Glutamatergic neuron (in vitro differentiated cells): ENCODE data around the gene PLEKHJ1. TPM values are rescaled to one million over a fixed set of nuclear protein-coding genes. Genes with fewer than 3 reads are reported as not detected.

Experiments used
- DNase-seq: peaks from one replicate; pipeline ENCODE4 v3.0.0; 2022
- H3K27ac Mint-ChIP-seq: one replicate; pipeline ENCODE4 v1.8.0; 2020; ENCODE audit warnings: mild to moderate bottlenecking, mixed read lengths, inconsistent platforms; ENCODE audit not compliant: unreplicated experiment
- H3K27me3 Mint-ChIP-seq: one replicate; pipeline ENCODE4 v1.8.0; 2020; ENCODE audit warnings: mild to moderate bottlenecking, moderate library complexity, mixed read lengths, inconsistent platforms; ENCODE audit not compliant: unreplicated experiment
- H3K36me3 Mint-ChIP-seq: one replicate; pipeline ENCODE4 v1.8.0; 2020; ENCODE audit warnings: mild to moderate bottlenecking, mixed read lengths, inconsistent platforms; ENCODE audit not compliant: unreplicated experiment
- H3K4me1 Mint-ChIP-seq: one replicate; pipeline ENCODE4 v1.8.0; 2020; ENCODE audit warnings: mild to moderate bottlenecking, low read depth, mixed read lengths, inconsistent platforms; ENCODE audit not compliant: unreplicated experiment
- H3K4me3 Mint-ChIP-seq: one replicate; pipeline ENCODE4 v1.8.0; 2020; ENCODE audit warnings: mild to moderate bottlenecking, mixed read lengths, inconsistent platforms; ENCODE audit not compliant: unreplicated experiment
- H3K9me3 Mint-ChIP-seq: one replicate; pipeline ENCODE4 v1.8.0; 2020; ENCODE audit warnings: mild to moderate bottlenecking, moderate library complexity, mixed read lengths, inconsistent platforms; ENCODE audit not compliant: unreplicated experiment
- total RNA-seq: library from RNA; stranded (reverse); fragmentation: NEBNext Ultra II Directional; extraction: Animal tissue kit (Norgen Biotek cat#: 25700); gene quantifications from one replicate; pipeline ENCODE4 v1.2.1, GENCODE V29; 2021; ENCODE audit not compliant: unreplicated experiment
- TF ChIP-seq, protein P1 (sequence below): fragments of 200-600 bp; sonication (generic); IDR thresholded peaks from one replicate; pipeline ENCODE4 v1.5.0; 2021; ENCODE audit not compliant: partially characterized antibody, unreplicated experiment

Gene PLEKHJ1
- total RNA-seq, 1 donor from 2014 or later, result 164 TPM

DNA sequence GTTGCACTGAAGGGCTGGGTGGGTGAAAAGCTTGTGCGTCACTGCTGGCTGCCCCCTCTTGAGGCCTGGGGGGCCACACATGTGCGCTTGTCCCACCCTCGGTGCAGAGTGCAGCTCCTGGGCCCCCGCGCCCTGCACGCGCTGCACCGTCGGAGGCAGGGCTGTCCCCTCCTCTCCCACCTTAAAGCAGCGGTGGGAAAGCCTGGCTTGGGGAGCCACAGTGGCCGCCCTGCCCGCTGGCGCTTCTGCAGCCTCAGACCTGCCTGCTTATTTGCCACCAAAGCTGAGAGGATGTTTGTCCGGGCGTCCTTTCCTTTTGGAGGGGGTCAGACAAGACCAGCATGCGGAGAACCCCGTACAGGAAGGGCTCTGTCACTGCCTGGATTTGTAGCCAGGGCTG is 26.7 kb downstream of the PLEKHJ1 start:
- Mint-ChIP-seq H3K36me3 (peaks cover 4% of the 10 kb centered on the region), H3K9me3 (peaks cover 3% of the 10 kb centered on the region), H3K27me3 (peaks cover 5% of the 10 kb centered on the region), H3K4me1 (peaks cover 2% of the 10 kb centered on the region), H3K4me3 (no peak overlapping the region), H3K27ac (no peak overlapping the region)
- no peak for DNase-seq
- TF ChIP-seq, protein P1, sequence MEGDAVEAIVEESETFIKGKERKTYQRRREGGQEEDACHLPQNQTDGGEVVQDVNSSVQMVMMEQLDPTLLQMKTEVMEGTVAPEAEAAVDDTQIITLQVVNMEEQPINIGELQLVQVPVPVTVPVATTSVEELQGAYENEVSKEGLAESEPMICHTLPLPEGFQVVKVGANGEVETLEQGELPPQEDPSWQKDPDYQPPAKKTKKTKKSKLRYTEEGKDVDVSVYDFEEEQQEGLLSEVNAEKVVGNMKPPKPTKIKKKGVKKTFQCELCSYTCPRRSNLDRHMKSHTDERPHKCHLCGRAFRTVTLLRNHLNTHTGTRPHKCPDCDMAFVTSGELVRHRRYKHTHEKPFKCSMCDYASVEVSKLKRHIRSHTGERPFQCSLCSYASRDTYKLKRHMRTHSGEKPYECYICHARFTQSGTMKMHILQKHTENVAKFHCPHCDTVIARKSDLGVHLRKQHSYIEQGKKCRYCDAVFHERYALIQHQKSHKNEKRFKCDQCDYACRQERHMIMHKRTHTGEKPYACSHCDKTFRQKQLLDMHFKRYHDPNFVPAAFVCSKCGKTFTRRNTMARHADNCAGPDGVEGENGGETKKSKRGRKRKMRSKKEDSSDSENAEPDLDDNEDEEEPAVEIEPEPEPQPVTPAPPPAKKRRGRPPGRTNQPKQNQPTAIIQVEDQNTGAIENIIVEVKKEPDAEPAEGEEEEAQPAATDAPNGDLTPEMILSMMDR, result no peak

DNA sequence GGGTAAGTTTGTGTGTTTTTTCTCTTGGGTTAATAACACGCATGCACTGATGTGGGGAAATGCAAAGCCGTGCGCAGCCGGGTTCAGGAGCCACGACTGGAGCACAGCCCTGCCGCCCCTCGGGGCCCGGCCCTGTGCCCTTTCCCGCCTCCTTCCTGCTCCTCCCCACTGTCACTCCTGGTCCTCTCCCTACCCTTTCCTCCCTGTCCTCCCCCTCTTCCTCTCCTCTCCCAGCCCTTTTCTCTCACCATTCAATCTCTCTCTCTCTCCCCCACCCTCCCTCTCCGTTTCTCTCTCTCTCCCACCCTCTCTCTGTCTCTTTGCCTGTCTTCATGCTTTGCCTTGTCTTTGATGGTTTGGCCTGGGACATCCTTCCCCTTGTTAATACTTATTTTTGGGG is 27.2 kb downstream of the PLEKHJ1 start:
- Mint-ChIP-seq H3K27ac (no peak overlapping the region), H3K4me3 (no peak overlapping the region), H3K36me3 (peaks cover 4% of the 10 kb centered on the region), H3K9me3 (peaks cover 3% of the 10 kb centered on the region), H3K4me1 (peaks cover 2% of the 10 kb centered on the region), H3K27me3 (peaks cover 5% of the 10 kb centered on the region)
- TF ChIP-seq, protein P1, result no peak
- DNase-seq, result no peak

GRCh38 chr19:2207991-2208860 is 27.9 kb downstream of the PLEKHJ1 start:
- Mint-ChIP-seq H3K27me3 (peaks cover 5% of the 10 kb centered on the region), H3K36me3 (peaks cover 4% of the 10 kb centered on the region), H3K9me3 (peaks cover 3% of the 10 kb centered on the region), H3K4me1 (peaks cover under 1% of the 10 kb centered on the region), H3K27ac (no peak overlapping the region), H3K4me3 (no peak overlapping the region)
- DNase-seq, result peak; percentile 56
- TF ChIP-seq, protein P1, result no peak

DNA sequence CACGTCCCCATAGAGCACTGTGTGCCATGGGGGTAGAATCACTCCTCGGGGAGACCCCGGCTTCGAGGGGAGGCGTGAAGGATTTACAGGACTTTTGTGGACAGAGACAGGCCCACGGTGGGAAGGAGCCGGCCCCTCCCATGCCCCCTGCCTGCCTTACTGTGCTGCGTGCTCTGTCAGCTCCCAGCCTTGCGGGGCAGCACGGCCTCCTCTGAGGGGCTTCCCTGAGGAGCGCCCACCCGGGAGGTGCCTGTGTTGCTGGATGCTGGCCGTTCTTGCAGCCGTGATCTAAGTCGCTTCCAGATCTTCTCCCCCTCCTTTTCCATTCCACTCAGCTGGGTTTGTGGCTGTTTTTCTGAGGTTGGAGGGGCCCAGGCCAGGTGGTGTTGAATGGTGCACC is 29.1 kb downstream of the PLEKHJ1 start:
- H3K27ac Mint-ChIP-seq, result no peak overlapping the region

GRCh38 chr19:2202366-2202765 is 33.8 kb downstream of the PLEKHJ1 start:
- Mint-ChIP-seq H3K36me3 (no peaks in the 10 kb centered on the region), H3K27ac (no peak overlapping the region), H3K9me3 (peaks cover 5% of the 10 kb centered on the region), H3K4me3 (no peak overlapping the region), H3K27me3 (peaks cover 9% of the 10 kb centered on the region), H3K4me1 (peaks cover 8% of the 10 kb centered on the region)
- TF ChIP-seq, protein P1, result no peak
- DNase-seq, result no peak

More for the DNA sequence above, 29.1 kb downstream of the PLEKHJ1 start:
- no peak for DNase-seq
- H3K4me3 Mint-ChIP-seq, result no peak overlapping the region
- H3K9me3 Mint-ChIP-seq, result peaks cover 3% of the 10 kb centered on the region
- H3K36me3 Mint-ChIP-seq, result peaks cover 4% of the 10 kb centered on the region
- no peaks in the 10 kb centered on the region for H3K4me1 Mint-ChIP-seq
- TF ChIP-seq, protein P1, result no peak
- peaks cover 4% of the 10 kb centered on the region for H3K27me3 Mint-ChIP-seq
